GM13977 (cell line): ENCODE measurements around the gene PLXNA4.

Source experiments
- DNase-seq: peaks from one replicate; pipeline ENCODE4 v3.0.0; 2012; ENCODE audit warnings: low spot score
- in situ Hi-C: fragments of 300-500 bp; cut with MboI; formaldehyde crosslinking; loops from one replicate; pipeline ENCODE4 v1.12.0; 2022; ENCODE audit warnings: low sequenced_read_pairs, low pct_unique_long_range_greater_than_20kb, mixed read lengths, inconsistent platforms; ENCODE audit not compliant: unreplicated experiment
- TF ChIP-seq, protein P1 (sequence below): IDR thresholded peaks from 2 replicates; pipeline ENCODE4 v1.5.1; 2012; ENCODE audit warnings: mild to moderate bottlenecking, control low read depth; ENCODE audit not compliant: insufficient read depth; ENCODE audit errors: extremely low read depth, missing control alignments

PLXNA4 gene

GRCh38 chr7:132368246-132368900, 207.9 kb downstream of the PLXNA4 start:
- TF ChIP-seq, protein P1, sequence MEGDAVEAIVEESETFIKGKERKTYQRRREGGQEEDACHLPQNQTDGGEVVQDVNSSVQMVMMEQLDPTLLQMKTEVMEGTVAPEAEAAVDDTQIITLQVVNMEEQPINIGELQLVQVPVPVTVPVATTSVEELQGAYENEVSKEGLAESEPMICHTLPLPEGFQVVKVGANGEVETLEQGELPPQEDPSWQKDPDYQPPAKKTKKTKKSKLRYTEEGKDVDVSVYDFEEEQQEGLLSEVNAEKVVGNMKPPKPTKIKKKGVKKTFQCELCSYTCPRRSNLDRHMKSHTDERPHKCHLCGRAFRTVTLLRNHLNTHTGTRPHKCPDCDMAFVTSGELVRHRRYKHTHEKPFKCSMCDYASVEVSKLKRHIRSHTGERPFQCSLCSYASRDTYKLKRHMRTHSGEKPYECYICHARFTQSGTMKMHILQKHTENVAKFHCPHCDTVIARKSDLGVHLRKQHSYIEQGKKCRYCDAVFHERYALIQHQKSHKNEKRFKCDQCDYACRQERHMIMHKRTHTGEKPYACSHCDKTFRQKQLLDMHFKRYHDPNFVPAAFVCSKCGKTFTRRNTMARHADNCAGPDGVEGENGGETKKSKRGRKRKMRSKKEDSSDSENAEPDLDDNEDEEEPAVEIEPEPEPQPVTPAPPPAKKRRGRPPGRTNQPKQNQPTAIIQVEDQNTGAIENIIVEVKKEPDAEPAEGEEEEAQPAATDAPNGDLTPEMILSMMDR: no peak
- no peak for DNase-seq
- in situ Hi-C loops: no loop called here

DNA sequence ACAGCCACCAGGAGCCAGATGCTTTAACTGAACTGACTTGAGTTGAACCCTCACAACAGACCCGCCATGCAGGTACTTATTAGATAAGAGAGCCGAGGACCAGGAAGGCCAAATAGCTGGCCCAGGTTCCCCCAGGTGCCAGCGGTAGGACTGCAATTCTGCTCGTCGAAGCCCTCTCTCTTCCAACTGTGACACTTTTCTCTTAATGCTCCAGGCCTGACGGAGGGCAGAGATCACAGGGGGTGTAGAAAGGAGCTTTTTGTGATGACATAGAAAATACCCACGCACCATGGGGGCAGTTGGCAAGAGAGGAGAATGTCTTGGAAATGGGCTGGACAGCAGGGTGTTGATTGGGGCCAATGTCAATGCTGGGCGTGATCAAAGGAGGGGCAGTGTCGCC, 208.5 kb downstream of the PLXNA4 start:
- DNase-seq: no peak
- TF ChIP-seq, protein P1: no peak
- in situ Hi-C loops: no loop called here

GRCh38 chr7:132367004-132367403, 209.3 kb downstream of the PLXNA4 start:
- TF ChIP-seq, protein P1: no peak
- in situ Hi-C loops: no loop called here
- no peak for DNase-seq

DNA sequence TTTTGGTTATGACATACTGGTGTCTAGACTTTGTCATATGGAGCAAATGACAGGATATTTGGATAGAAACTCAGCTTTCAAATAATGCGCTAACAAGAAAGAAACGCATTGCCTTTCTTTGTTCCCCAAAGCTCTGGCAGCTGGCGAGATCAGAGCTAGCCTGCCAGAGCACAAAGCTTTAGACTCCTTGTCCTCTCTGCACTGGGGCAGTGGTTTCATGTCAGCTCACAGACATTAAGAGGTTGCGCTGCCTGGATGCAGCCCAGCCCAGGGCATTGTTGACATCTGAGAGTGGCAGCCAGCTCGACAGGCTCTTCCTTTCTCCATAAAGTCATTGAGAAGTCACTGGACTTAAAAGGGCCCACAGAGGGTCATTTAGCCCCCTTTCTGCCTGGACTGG, 212.0 kb downstream of the PLXNA4 start:
- no peak for DNase-seq
- TF ChIP-seq, protein P1: no peak
- in situ Hi-C loops: no loop called here

GRCh38 chr7:132362059-132362458, 214.2 kb downstream of the PLXNA4 start:
- TF ChIP-seq, protein P1: no peak
- in situ Hi-C loops: no loop called here
- DNase-seq: no peak

GRCh38 chr7:132361146-132361545, 215.1 kb downstream of the PLXNA4 start:
- DNase-seq: no peak
- TF ChIP-seq, protein P1: no peak
- in situ Hi-C loops: no loop called here
